Heart left ventricle (tissue), 16 donors: ENCODE data around the gene PHACTR1. TPM values are rescaled to one million over a fixed set of nuclear protein-coding genes. Genes with fewer than 3 reads are reported as not detected.

Experiments
- ATAC-seq, 4 donors: fragments of 200-7000 bp; cut with Tn5 transposase; one replicate each; pipeline ENCODE4 v1.9.1; 2020 to 2022; ENCODE audit warnings: moderate library complexity in 4 of 4, mild to moderate bottlenecking in 3 of 4, moderate number of reproducible peaks in 1 of 4
- DNase-seq, 5 donors: peaks; one replicate each; pipeline ENCODE4 v3.0.0-alpha.2; 2020
- H3K27ac ChIP-seq, 12 donors: fragments of 200-600 bp; sonication (generic) in 4 of 12; one replicate each; pipeline versions ENCODE4 v1.5.0 to v1.8.0; 2016 to 2022; ENCODE audit warnings: mild to moderate bottlenecking in 2 of 12
- H3K27me3 ChIP-seq, 9 donors: fragments of 200-600 bp; sonication (generic) in 2 of 9; one replicate each; pipeline versions ENCODE4 v1.5.1 to v1.8.0; 2016 to 2022; ENCODE audit warnings: mild to moderate bottlenecking in 3 of 9
- H3K36me3 ChIP-seq, 9 donors: fragments of 200-600 bp; sonication (generic) in 2 of 9; one replicate each; pipeline versions ENCODE4 v1.5.0 to v1.8.0; 2018 to 2022; ENCODE audit warnings: mild to moderate bottlenecking in 2 of 9
- H3K4me1 ChIP-seq, 12 donors: fragments of 200-600 bp; sonication (generic) in 4 of 12; one replicate each; pipeline versions ENCODE4 v1.5.0 to v1.8.0; 2016 to 2022; ENCODE audit warnings: mild to moderate bottlenecking in 3 of 12
- H3K4me3 ChIP-seq, 12 donors: fragments of 200-600 bp; sonication (generic) in 4 of 12; one replicate each; pipeline versions ENCODE4 v1.5.0 to v1.8.0; 2017 to 2022; ENCODE audit warnings: mild to moderate bottlenecking in 9 of 12, moderate library complexity in 4 of 12
- H3K9me3 ChIP-seq, 12 donors: fragments of 200-600 bp; sonication (generic) in 4 of 12; one replicate each; pipeline versions ENCODE4 v1.5.0 to v1.8.0; 2016 to 2022; ENCODE audit warnings: mild to moderate bottlenecking in 1 of 12
- POLR2A ChIP-seq, 2 donors: fragments of 450-650 bp; IDR thresholded peaks; one replicate each; pipeline ENCODE4 v1.6.1; 2017; ENCODE audit warnings: antibody characterized with exemption in 2 of 2, mild to moderate bottlenecking in 2 of 2, moderate library complexity in 2 of 2
- WGBS, 4 donors: extraction: QIAGEN DNeasy Blood & Tissue Kit in 2 of 4; methylation state at CpG; one replicate each; pipeline versions ENCODE4 v1.1.5 to v1.1.7; 2013 to 2018; 5-methylcytosine and 5-hydroxymethylcytosine counted together
- intact Hi-C, 10 donors: fragments of 100-400 bp; cut with DNase I; formaldehyde crosslinking; loops; one replicate each; pipeline versions ENCODE4 v1.11.1 to v1.14.2; 2022
- polyA plus RNA-seq, 2 donors: library from polyadenylated mRNA; stranded (reverse); fragments of 200-250 nt; gene quantifications; one replicate each; pipeline ENCODE4 v1.2.3, GENCODE V29; 2013
- total RNA-seq, 9 donors: library from RNA; depleted of rRNA in 2 of 9; stranded (reverse); fragments of >200 nt in 2 of 9; fragmentation: NEBNext Ultra II Directional in 3 of 9; extraction: Animal tissue kit (Norgen Biotek cat#: 25700) in 3 of 9; gene quantifications; one replicate each; pipeline versions ENCODE4 v1.1.0 to v1.2.4, GENCODE V29; 2016 to 2023
- TF ChIP-seq, protein P1 (sequence below), 12 donors: fragments of 200-600 bp; sonication (generic) in 4 of 12; IDR thresholded peaks; one replicate each; pipeline versions ENCODE4 v1.5.0 to v1.8.0; 2018 to 2022; ENCODE audit warnings: antibody characterized with exemption in 12 of 12, mild to moderate bottlenecking in 5 of 12
- donor health status: ischemic (EF 13 %, LVEDD 7.1; RV severe dilation, severe dysfunction).
- donor health status: healthy with polysubstance abuse.
- donor health status: DM: no; HTN: yes; CAD: no.
- donor health status: DM: no; HTN: no; CAD: no.
- donor health status: ischemic (EF 25% LVEDD 6.9; RV normal size, moderate dysfunction).
- donor health status: ischemic (EF 25% LVEDD 5.7; RV mildly dilated, moderate dysfunction).
- donor health status: healthy.
- donor health status: DM: yes; HTN: yes; CAD: no.
- donor health status: ischemic (EF 35%, LVEDD 5.7; RV mildly dilated, moderate dysfunction).
- donor health status: nonischemic (EF 11% LVEDD 7.7; RV severe dilation, severe dysfunction).
- donor health status: DM: yes; HTN: yes; CAD: no.
- donor health status: PGD.
- donor health status: ischemic (EF 29% LVEDD 5.4; RV normal size, mild dysfunction).
- donor health status: nonischemic (EF 23%, LVEDD 6.1; RV moderate dilation, normal function).

PHACTR1 gene
- total and polyA plus RNA-seq, 11 donors = 21.2 to 238 (median 87.4) TPM

DNA sequence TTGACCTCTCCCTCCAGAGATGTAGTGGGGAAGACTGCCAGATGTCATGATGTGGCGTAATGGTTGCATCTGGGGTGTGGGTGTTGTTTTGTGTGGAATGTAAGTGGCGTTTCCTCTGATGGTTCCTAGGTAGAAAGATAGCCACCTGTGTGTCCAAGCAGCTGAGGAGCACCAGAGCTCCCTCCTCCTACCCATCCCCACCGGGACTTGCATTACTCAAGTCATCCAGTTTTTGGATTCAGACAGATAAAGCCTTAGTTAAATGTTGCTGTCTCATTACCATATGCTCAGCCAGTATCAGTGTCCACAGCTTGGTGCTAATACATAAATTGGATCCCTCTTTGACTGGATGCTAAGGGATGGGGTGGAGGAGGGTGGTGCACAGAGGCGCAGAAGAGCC is 329.5 kb downstream of the PHACTR1 start:
- DNase-seq (no peak), ATAC-seq (no peak)
- intact Hi-C loops = no loop called here
- Histone ChIP-seq H3K4me1 (peaks cover 0 to 15% (median 0%) of the 10 kb centered on the region in 12 donors), H3K27me3 (no peaks in the 10 kb centered on the region), H3K9me3 (no peaks in the 10 kb centered on the region), H3K4me3 (no peak overlapping the region), H3K27ac (no peak overlapping the region), H3K36me3 (no peaks in the 10 kb centered on the region)
- TF ChIP-seq, protein P1, sequence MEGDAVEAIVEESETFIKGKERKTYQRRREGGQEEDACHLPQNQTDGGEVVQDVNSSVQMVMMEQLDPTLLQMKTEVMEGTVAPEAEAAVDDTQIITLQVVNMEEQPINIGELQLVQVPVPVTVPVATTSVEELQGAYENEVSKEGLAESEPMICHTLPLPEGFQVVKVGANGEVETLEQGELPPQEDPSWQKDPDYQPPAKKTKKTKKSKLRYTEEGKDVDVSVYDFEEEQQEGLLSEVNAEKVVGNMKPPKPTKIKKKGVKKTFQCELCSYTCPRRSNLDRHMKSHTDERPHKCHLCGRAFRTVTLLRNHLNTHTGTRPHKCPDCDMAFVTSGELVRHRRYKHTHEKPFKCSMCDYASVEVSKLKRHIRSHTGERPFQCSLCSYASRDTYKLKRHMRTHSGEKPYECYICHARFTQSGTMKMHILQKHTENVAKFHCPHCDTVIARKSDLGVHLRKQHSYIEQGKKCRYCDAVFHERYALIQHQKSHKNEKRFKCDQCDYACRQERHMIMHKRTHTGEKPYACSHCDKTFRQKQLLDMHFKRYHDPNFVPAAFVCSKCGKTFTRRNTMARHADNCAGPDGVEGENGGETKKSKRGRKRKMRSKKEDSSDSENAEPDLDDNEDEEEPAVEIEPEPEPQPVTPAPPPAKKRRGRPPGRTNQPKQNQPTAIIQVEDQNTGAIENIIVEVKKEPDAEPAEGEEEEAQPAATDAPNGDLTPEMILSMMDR (IDR thresholded peaks at IDR 0.05) = no peak
- no peak for TF ChIP-seq POLR2A (IDR thresholded peaks at IDR 0.05)
- 78 to 88% (median 88%) methylated on average over 4 of the region's 4 CpGs for WGBS, 4 donors

DNA sequence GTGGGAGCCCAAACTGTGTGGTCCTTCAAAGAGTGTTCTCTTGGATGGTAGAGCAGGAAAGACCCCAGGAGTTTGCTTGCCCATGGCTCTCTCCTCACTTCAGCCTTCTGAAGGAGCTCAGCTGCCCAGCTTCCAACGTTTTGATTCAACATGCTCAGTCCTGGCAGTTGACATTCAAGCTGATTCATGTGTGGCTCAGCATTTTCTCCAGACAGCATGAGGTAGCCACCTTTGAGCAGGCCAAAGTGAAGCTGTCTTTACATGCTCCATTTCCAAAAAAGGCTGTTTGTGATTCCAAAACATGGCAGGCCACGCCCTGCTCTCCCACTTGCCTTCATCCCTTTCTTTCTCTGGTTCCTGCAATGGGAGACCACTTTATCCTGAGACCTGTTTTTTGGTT is 331.5 kb downstream of the PHACTR1 start:
- Histone ChIP-seq H3K4me1 (peaks cover 0 to 20% (median 0%) of the 10 kb centered on the region in 12 donors), H3K27ac (no peak overlapping the region), H3K4me3 (no peak overlapping the region), H3K9me3 (no peaks in the 10 kb centered on the region), H3K36me3 (no peaks in the 10 kb centered on the region), H3K27me3 (no peaks in the 10 kb centered on the region)
- DNase-seq (no peak), ATAC-seq (peak in 1 of 4 donors; percentile 22)
- no peak for TF ChIP-seq POLR2A (IDR thresholded peaks at IDR 0.05)
- TF ChIP-seq, protein P1 (IDR thresholded peaks at IDR 0.05) = no peak
- intact Hi-C loops = no loop called here
- 55 to 71% (median 62%) methylated on average over 2 of the region's 2 CpGs for WGBS, 4 donors

DNA sequence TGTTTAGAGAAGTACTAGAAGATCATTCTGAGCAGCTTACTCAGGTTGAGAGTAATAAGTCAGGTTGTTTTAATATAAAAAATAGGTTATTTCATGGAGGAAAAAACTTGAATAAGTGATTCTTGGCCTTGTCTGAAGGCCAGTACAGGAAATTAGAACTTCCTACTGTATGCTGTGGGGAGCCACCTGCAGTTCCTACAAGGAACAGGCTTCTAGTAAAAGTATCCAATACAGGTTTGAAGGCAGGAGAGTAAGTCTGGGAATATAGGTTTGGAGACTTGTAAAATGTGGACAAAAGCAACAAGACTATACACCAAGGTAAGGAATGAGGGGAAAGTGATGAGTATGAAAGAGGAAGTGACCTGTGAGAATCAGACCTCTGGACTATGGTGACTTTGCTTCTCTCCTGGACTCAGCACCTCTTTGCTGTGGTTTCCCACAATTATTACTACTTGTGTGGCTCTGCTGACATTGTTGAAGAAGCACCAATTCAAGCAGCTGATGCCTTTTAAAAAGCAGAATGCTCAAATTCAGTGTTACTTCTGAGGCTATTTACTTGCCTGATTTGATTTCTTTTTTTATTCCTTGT is 333.2 kb downstream of the PHACTR1 start:
- TF ChIP-seq, protein P1 (IDR thresholded peaks at IDR 0.05) = peak in 4 of 12 donors; percentile 18 to 40 (median 24)
- TF ChIP-seq POLR2A (IDR thresholded peaks at IDR 0.05) = no peak
- H3K9me3 ChIP-seq = no peaks in the 10 kb centered on the region
- H3K4me3 ChIP-seq = no peak overlapping the region
- ATAC-seq (no peak), DNase-seq (no peak)
- peaks cover 0 to 10% (median 0%) of the 10 kb centered on the region in 9 donors for H3K36me3 ChIP-seq
- intact Hi-C loops = no loop called here
- H3K27me3 ChIP-seq = no peaks in the 10 kb centered on the region
- peaks cover 0 to 14% (median 0%) of the 10 kb centered on the region in 12 donors for H3K4me1 ChIP-seq
- no peak overlapping the region for H3K27ac ChIP-seq

DNA sequence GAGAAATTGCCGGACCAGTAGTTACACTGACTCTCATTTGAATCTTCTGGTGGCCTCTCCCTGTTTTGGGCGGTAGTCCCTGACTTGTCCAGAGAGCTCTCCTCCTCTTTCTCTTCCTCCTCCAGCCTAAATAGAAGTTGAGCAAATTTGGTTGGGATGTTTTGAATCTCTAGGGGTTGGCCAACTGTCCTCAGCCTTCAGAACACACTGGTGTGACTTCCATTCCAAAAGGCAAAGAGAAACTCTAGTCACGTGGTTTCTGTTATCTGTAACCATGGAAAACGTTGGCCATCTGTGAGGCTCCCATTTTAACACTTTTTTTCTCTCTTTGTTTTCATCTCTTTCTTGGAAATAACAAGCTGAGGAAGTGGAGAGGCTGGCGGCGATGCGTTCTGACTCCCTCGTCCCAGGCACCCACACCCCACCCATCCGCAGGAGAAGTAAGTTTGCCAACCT is 336.5 kb downstream of the PHACTR1 start:
- ATAC-seq (peak; percentile 43 to 75 (median 47)), DNase-seq (no peak)
- Histone ChIP-seq H3K4me3 (peak overlapping the region in 5 of 12 donors; percentile 3 to 36 (median 26)), H3K27ac (no peak overlapping the region), H3K36me3 (peaks cover 0 to 14% (median 0%) of the 10 kb centered on the region in 9 donors), H3K4me1 (peaks cover 0 to 14% (median 0%) of the 10 kb centered on the region in 12 donors), H3K9me3 (no peaks in the 10 kb centered on the region), H3K27me3 (no peaks in the 10 kb centered on the region)
- TF ChIP-seq, protein P1 (IDR thresholded peaks at IDR 0.05) = no peak
- TF ChIP-seq POLR2A (IDR thresholded peaks at IDR 0.05) = no peak
- WGBS, 4 donors = 55 to 65% (median 64%) methylated on average over 9 of the region's 9 CpGs
- intact Hi-C loops = no loop called here
